ENCODE data around the gene PTPN3.
"Not testable (repeated sequence)": the region's sequence is repeated elsewhere in the genome, so short reads cannot be mapped to it uniquely, and the experiment has no call there.

Gene PTPN3, protein sequence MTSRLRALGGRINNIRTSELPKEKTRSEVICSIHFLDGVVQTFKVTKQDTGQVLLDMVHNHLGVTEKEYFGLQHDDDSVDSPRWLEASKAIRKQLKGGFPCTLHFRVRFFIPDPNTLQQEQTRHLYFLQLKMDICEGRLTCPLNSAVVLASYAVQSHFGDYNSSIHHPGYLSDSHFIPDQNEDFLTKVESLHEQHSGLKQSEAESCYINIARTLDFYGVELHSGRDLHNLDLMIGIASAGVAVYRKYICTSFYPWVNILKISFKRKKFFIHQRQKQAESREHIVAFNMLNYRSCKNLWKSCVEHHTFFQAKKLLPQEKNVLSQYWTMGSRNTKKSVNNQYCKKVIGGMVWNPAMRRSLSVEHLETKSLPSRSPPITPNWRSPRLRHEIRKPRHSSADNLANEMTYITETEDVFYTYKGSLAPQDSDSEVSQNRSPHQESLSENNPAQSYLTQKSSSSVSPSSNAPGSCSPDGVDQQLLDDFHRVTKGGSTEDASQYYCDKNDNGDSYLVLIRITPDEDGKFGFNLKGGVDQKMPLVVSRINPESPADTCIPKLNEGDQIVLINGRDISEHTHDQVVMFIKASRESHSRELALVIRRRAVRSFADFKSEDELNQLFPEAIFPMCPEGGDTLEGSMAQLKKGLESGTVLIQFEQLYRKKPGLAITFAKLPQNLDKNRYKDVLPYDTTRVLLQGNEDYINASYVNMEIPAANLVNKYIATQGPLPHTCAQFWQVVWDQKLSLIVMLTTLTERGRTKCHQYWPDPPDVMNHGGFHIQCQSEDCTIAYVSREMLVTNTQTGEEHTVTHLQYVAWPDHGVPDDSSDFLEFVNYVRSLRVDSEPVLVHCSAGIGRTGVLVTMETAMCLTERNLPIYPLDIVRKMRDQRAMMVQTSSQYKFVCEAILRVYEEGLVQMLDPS

GRCh38 chr9:109498195-109499092, at the start of gene PTPN3:
Gene PTPN3, minus strand, starts transcription at chr9:109498307. Its CDS starts 34,873 bp downstream, at chr9:109463434.
- peak within 1 kb of the TSS; percentile 43 for H3K4me3 Mint-ChIP-seq

GRCh38 chr9:109544954-109545353, 46.8 kb upstream of the PTPN3 start:
- H3K27ac Mint-ChIP-seq; H3K4me3 Mint-ChIP-seq; H3K4me1 Mint-ChIP-seq (ENCODE audit: low read depth); H3K36me3 Mint-ChIP-seq (ENCODE audit: low read depth): not testable (repeated sequence)
- H3K27me3 Mint-ChIP-seq (ENCODE audit: low read depth), result peaks cover 14% of the 10 kb centered on the region
- H3K9me3 Mint-ChIP-seq, result peaks cover 12% of the 10 kb centered on the region

More at GRCh38 chr9:109498195-109499092, at the start of gene PTPN3:
- Mint-ChIP-seq H3K27me3 (ENCODE audit: low read depth) (peaks cover 82% of the 10 kb centered on the region), H3K4me1 (ENCODE audit: low read depth) (peaks cover 11% of the 10 kb centered on the region), H3K36me3 (ENCODE audit: low read depth) (no peaks in the 10 kb centered on the region), H3K9me3 (no peaks in the 10 kb centered on the region), H3K27ac (no peak within 1 kb of the TSS)

GRCh38 chr9:109542922-109543321, 44.8 kb upstream of the PTPN3 start:
- Mint-ChIP-seq H3K4me3 (no peak overlapping the region), H3K4me1 (ENCODE audit: low read depth) (no peaks in the 10 kb centered on the region), H3K27me3 (ENCODE audit: low read depth) (peaks cover 16% of the 10 kb centered on the region), H3K9me3 (peaks cover 11% of the 10 kb centered on the region), H3K27ac (no peak overlapping the region), H3K36me3 (ENCODE audit: low read depth) (no peaks in the 10 kb centered on the region)

DNA sequence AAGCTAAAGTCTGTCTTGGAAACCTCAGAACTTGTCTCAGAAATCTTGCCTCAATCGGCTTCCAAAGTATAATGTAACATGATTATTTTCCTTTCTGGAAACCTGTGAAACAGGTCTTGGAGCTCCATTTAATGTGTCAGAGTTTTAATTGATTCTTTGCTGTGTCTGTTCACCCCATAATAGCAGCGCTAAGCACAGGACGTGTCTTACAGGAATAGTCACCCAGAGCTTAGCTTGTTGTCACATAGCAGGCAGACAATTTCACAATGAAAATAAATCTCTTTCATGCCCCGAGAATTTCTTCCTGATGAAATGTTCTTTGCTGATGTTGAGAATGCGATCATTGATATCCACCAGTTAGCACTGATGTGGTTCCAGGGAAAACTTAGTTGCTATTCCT, 40.2 kb upstream of the PTPN3 start:
- Mint-ChIP-seq H3K4me1 (ENCODE audit: low read depth) (no peaks in the 10 kb centered on the region), H3K4me3 (no peak overlapping the region), H3K27me3 (ENCODE audit: low read depth) (peaks cover 20% of the 10 kb centered on the region), H3K36me3 (ENCODE audit: low read depth) (no peaks in the 10 kb centered on the region), H3K27ac (no peak overlapping the region), H3K9me3 (no peaks in the 10 kb centered on the region)

DNA sequence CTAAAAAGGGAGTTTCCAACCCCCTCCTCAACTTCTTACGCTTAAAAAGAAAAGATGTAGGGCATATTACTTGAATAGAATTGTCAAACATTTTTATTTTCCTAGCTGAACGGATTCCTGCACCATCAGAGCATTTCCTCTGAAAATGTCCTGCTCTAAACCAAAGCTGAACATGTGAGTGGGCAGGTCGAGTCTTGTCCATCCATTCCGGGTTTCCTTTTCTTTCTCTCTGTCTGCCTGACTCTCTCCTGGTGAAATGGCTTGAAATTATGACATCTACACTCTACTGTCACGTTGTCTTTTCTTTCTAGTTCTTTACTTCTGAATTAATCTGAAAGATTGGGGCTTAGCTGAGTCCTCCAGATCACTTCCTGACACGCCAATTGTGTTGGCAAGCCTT, 39.2 kb upstream of the PTPN3 start:
- H3K4me3 Mint-ChIP-seq, result no peak overlapping the region
- no peaks in the 10 kb centered on the region for H3K36me3 Mint-ChIP-seq (ENCODE audit: low read depth)
- no peaks in the 10 kb centered on the region for H3K9me3 Mint-ChIP-seq
- peaks cover 16% of the 10 kb centered on the region for H3K27me3 Mint-ChIP-seq (ENCODE audit: low read depth)
- no peaks in the 10 kb centered on the region for H3K4me1 Mint-ChIP-seq (ENCODE audit: low read depth)
- no peak overlapping the region for H3K27ac Mint-ChIP-seq

DNA sequence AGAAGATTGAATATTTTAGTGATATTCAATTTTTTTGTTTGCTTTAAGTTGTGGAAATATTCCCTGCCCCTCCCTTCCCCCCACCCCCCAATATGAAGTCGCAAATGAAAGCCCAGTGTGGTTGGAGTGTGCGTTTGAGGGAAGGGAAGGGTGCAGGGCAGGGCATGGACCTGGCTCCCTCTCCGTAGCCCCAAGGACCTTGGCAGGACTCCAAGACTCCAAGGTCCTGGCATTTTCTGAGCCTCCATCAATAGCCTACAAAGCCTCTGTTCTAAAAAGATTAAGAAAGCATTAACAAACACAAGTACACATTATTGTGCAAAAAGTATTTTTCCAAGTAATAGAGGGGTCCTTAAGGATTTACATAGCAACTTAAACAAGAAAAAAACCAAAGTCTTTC, 38.8 kb upstream of the PTPN3 start:
- H3K27ac Mint-ChIP-seq, result no peak overlapping the region
- no peaks in the 10 kb centered on the region for H3K4me1 Mint-ChIP-seq (ENCODE audit: low read depth)
- peaks cover 16% of the 10 kb centered on the region for H3K27me3 Mint-ChIP-seq (ENCODE audit: low read depth)

GRCh38 chr9:109535365-109535764, 37.3 kb upstream of the PTPN3 start:
- Mint-ChIP-seq H3K9me3 (no peaks in the 10 kb centered on the region), H3K4me3 (no peak overlapping the region), H3K27ac (no peak overlapping the region), H3K4me1 (ENCODE audit: low read depth) (no peaks in the 10 kb centered on the region), H3K27me3 (ENCODE audit: low read depth) (peaks cover 16% of the 10 kb centered on the region), H3K36me3 (ENCODE audit: low read depth) (no peaks in the 10 kb centered on the region)

More for the DNA sequence above, 38.8 kb upstream of the PTPN3 start:
- Mint-ChIP-seq H3K9me3 (no peaks in the 10 kb centered on the region), H3K4me3 (no peak overlapping the region), H3K36me3 (ENCODE audit: low read depth) (no peaks in the 10 kb centered on the region)

DNA sequence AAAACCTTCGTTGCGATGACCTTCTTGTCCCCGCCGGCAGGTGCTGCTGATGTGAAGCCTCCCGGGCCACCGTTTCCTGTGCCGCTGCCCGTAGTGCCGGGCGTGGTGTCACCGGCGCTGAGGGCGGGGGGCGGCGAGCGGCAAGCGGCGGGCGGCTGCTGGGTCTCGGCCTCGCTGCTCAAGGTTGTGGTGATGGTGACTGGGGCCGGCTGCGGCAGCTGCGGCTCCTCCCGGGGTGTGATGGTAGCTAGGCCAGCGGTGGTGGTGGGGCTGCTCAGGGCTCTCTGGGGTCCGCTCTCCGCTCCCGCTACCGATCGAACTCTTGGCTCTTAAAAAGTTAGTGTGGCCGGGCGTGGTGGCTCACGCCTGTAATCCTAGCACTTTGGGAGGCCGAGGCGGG, 36.0 kb upstream of the PTPN3 start:
- no peaks in the 10 kb centered on the region for H3K4me1 Mint-ChIP-seq (ENCODE audit: low read depth)
- H3K4me3 Mint-ChIP-seq, result no peak overlapping the region
- no peaks in the 10 kb centered on the region for H3K9me3 Mint-ChIP-seq
- H3K36me3 Mint-ChIP-seq (ENCODE audit: low read depth), result no peaks in the 10 kb centered on the region
- H3K27me3 Mint-ChIP-seq (ENCODE audit: low read depth), result peaks cover 15% of the 10 kb centered on the region
- no peak overlapping the region for H3K27ac Mint-ChIP-seq

- not testable (repeated sequence) for H3K4me3 Mint-ChIP-seq; H3K36me3 Mint-ChIP-seq (ENCODE audit: low read depth); H3K27ac Mint-ChIP-seq; H3K9me3 Mint-ChIP-seq; H3K4me1 Mint-ChIP-seq (ENCODE audit: low read depth)
- H3K27me3 Mint-ChIP-seq (ENCODE audit: low read depth), result peaks cover 23% of the 10 kb centered on the region
These were observed 34.5 kb upstream of the PTPN3 start for GRCh38 chr9:109532652-109533051.

DNA sequence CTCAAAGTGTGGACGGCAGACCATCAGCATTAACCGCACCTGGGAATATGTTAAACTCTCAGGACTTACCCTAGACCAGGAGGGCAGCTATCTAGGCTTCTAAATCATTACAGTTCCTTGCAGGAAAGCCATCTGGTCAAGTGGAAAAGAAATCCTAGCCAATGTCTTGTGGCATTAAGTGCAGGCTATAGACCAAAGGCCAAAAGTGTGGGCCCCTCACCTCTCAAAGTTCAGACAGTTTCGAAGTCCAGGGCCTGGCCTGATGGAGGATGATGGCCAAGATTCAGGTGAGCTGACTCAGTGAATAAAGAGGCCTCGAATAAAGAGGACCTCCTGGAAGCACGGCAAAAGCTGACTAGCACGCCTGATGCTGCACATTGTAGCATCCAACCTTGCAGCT, 24.0 kb upstream of the PTPN3 start:
- H3K4me1 Mint-ChIP-seq (ENCODE audit: low read depth), result peaks cover 4% of the 10 kb centered on the region
- H3K4me3 Mint-ChIP-seq, result no peak overlapping the region
- H3K36me3 Mint-ChIP-seq (ENCODE audit: low read depth), result no peaks in the 10 kb centered on the region
- H3K27me3 Mint-ChIP-seq (ENCODE audit: low read depth), result peaks cover 10% of the 10 kb centered on the region
- H3K27ac Mint-ChIP-seq, result no peak overlapping the region
- H3K9me3 Mint-ChIP-seq, result no peaks in the 10 kb centered on the region

- Mint-ChIP-seq H3K9me3 (no peaks in the 10 kb centered on the region), H3K27me3 (ENCODE audit: low read depth) (peaks cover 16% of the 10 kb centered on the region), H3K36me3 (ENCODE audit: low read depth) (no peaks in the 10 kb centered on the region), H3K27ac (no peak overlapping the region), H3K4me3 (no peak overlapping the region), H3K4me1 (ENCODE audit: low read depth) (peaks cover 4% of the 10 kb centered on the region)
These were observed 22.5 kb upstream of the PTPN3 start for GRCh38 chr9:109520475-109521132.

GRCh38 chr9:109519366-109519765, 21.3 kb upstream of the PTPN3 start:
- Mint-ChIP-seq H3K4me3 (no peak overlapping the region), H3K9me3 (no peaks in the 10 kb centered on the region), H3K27ac (no peak overlapping the region), H3K4me1 (ENCODE audit: low read depth) (peaks cover 4% of the 10 kb centered on the region), H3K36me3 (ENCODE audit: low read depth) (no peaks in the 10 kb centered on the region), H3K27me3 (ENCODE audit: low read depth) (peaks cover 16% of the 10 kb centered on the region)

- H3K27ac Mint-ChIP-seq, result no peak overlapping the region
- H3K4me1 Mint-ChIP-seq (ENCODE audit: low read depth), result peaks cover 4% of the 10 kb centered on the region
- H3K36me3 Mint-ChIP-seq (ENCODE audit: low read depth), result no peaks in the 10 kb centered on the region
- peaks cover 20% of the 10 kb centered on the region for H3K27me3 Mint-ChIP-seq (ENCODE audit: low read depth)
- H3K9me3 Mint-ChIP-seq, result no peaks in the 10 kb centered on the region
- no peak overlapping the region for H3K4me3 Mint-ChIP-seq
These were observed 20.7 kb upstream of the PTPN3 start for GRCh38 chr9:109518621-109519335.

All from T-helper 1 cell treated with Interleukin-12 subunit alpha and Interleukin-12 subunit beta and Interleukin-4 antibody, amounts not matched to agents 30 μg/mL and 1 μg/mL, for 36 hours (primary cell).